Liver (tissue), 3 donors: Measurements from ENCODE around the gene SHROOM1.

Experiments used
- ATF3 ChIP-seq: IDR thresholded peaks from 2 replicates; pipeline ENCODE4 v1.6.1; 2016; ENCODE audit warnings: antibody characterized with exemption
- CTCF ChIP-seq: fragments of 150-350 bp; IDR thresholded peaks from 2 replicates; pipeline ENCODE4 v1.5.1; 2017; ENCODE audit warnings: improper control_type of control experiment, low read depth, low read length; ENCODE audit not compliant: missing input control
- EGR1 ChIP-seq, 2 donors: IDR thresholded peaks; 2 replicates each; pipeline ENCODE4 v1.6.1; 2016 to 2018; ENCODE audit warnings: antibody characterized with exemption in 2 of 2, low read depth in 2 of 2
- GABPA ChIP-seq, 2 donors: IDR thresholded peaks in 1 of 2; conservative IDR thresholded peaks in 1 of 2; 2 replicates each; pipeline ENCODE4 v1.6.1; 2016; ENCODE audit warnings: antibody characterized with exemption in 2 of 2, mild to moderate bottlenecking in 1 of 2, moderate library complexity in 1 of 2
- JUND ChIP-seq, 2 donors: IDR thresholded peaks; 2 replicates each; pipeline ENCODE4 v1.6.1; 2016; ENCODE audit warnings: antibody characterized with exemption in 2 of 2
- RXRA ChIP-seq, 2 donors: IDR thresholded peaks; 2 replicates each; pipeline ENCODE4 v1.6.1; 2017 to 2018; ENCODE audit warnings: antibody characterized with exemption in 2 of 2, mild to moderate bottlenecking in 1 of 2
- SP1 ChIP-seq: IDR thresholded peaks from 2 replicates; pipeline ENCODE4 v1.6.1; 2018; ENCODE audit warnings: antibody characterized with exemption, mild to moderate bottlenecking
- TAF1 ChIP-seq: conservative IDR thresholded peaks from 2 replicates; pipeline ENCODE4 v1.6.1; 2016; ENCODE audit warnings: antibody characterized with exemption, mild to moderate bottlenecking
- YY1 ChIP-seq: IDR thresholded peaks from 2 replicates; pipeline ENCODE4 v1.6.1; 2016; ENCODE audit warnings: antibody characterized with exemption, mild to moderate bottlenecking
- ZBTB33 ChIP-seq: IDR thresholded peaks from 2 replicates; pipeline ENCODE4 v1.6.1; 2016; ENCODE audit warnings: antibody characterized with exemption
- TF ChIP-seq, protein P1 (sequence below): IDR thresholded peaks from 2 replicates; pipeline ENCODE4 v1.6.1; 2016; ENCODE audit warnings: antibody characterized with exemption
- TF ChIP-seq, protein P2 (sequence below): IDR thresholded peaks from 2 replicates; pipeline ENCODE4 v1.6.1; 2016; ENCODE audit warnings: antibody characterized with exemption, mild to moderate bottlenecking
- donor health status: healthy.
- donor health status: healthy.

GRCh38 chr5:132872788-132873118, 42.3 kb upstream of the SHROOM1 start:
- TF ChIP-seq CTCF, result no peak
- no peak for TF ChIP-seq JUND (IDR thresholded peaks at IDR 0.05)
- no peak for TF ChIP-seq GABPA (IDR thresholded peaks at IDR 0.05 in 1 of 2, conservative IDR thresholded peaks at IDR 0.05 in 1 of 2)
- no peak for TF ChIP-seq YY1
- no peak for TF ChIP-seq TAF1
- TF ChIP-seq, protein P1, sequence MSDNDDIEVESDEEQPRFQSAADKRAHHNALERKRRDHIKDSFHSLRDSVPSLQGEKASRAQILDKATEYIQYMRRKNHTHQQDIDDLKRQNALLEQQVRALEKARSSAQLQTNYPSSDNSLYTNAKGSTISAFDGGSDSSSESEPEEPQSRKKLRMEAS, result no peak
- TF ChIP-seq ATF3, result no peak
- TF ChIP-seq, protein P2, sequence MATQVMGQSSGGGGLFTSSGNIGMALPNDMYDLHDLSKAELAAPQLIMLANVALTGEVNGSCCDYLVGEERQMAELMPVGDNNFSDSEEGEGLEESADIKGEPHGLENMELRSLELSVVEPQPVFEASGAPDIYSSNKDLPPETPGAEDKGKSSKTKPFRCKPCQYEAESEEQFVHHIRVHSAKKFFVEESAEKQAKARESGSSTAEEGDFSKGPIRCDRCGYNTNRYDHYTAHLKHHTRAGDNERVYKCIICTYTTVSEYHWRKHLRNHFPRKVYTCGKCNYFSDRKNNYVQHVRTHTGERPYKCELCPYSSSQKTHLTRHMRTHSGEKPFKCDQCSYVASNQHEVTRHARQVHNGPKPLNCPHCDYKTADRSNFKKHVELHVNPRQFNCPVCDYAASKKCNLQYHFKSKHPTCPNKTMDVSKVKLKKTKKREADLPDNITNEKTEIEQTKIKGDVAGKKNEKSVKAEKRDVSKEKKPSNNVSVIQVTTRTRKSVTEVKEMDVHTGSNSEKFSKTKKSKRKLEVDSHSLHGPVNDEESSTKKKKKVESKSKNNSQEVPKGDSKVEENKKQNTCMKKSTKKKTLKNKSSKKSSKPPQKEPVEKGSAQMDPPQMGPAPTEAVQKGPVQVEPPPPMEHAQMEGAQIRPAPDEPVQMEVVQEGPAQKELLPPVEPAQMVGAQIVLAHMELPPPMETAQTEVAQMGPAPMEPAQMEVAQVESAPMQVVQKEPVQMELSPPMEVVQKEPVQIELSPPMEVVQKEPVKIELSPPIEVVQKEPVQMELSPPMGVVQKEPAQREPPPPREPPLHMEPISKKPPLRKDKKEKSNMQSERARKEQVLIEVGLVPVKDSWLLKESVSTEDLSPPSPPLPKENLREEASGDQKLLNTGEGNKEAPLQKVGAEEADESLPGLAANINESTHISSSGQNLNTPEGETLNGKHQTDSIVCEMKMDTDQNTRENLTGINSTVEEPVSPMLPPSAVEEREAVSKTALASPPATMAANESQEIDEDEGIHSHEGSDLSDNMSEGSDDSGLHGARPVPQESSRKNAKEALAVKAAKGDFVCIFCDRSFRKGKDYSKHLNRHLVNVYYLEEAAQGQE, result no peak
- TF ChIP-seq SP1, result no peak
- no peak for TF ChIP-seq ZBTB33
- no peak for TF ChIP-seq EGR1 (IDR thresholded peaks at IDR 0.05; ENCODE audit: low read depth in 2 of 2)
- no peak for TF ChIP-seq RXRA (IDR thresholded peaks at IDR 0.05)
